Mesenchymal stem cell (in vitro differentiated cells and primary cell): ENCODE measurements around the gene TENM3.

ENCODE experiments used
- DNase-seq: peaks from one replicate; pipeline ENCODE4 v3.0.0-alpha.2; 2013
- H2AFZ ChIP-seq: one replicate; pipeline ENCODE4 v1.6.1; 2013; ENCODE audit warnings: low read depth, mild to moderate bottlenecking, control low read depth, inconsistent platforms, low read length, moderate library complexity
- H2AK5ac ChIP-seq: 2 replicates; pipeline ENCODE4 v1.6.1; 2013; ENCODE audit warnings: low read length, moderate library complexity, mild to moderate bottlenecking, inconsistent platforms; ENCODE audit not compliant: severe bottlenecking
- H2BK120ac ChIP-seq: one replicate; pipeline ENCODE4 v1.6.1; 2013; ENCODE audit warnings: low read depth, mild to moderate bottlenecking, inconsistent platforms, low read length, moderate library complexity
- H2BK12ac ChIP-seq, 2 experiments: one replicate each; pipeline ENCODE4 v1.6.1; 2013; ENCODE audit warnings: inconsistent platforms in 2 of 2, low read length in 2 of 2, mild to moderate bottlenecking in 2 of 2, moderate library complexity in 2 of 2, control low read depth in 1 of 2
- H2BK15ac ChIP-seq: one replicate; pipeline ENCODE4 v1.6.1; 2013; ENCODE audit warnings: mild to moderate bottlenecking, low read depth, inconsistent platforms; ENCODE audit not compliant: poor library complexity, severe bottlenecking
- H2BK5ac ChIP-seq: 2 replicates; pipeline ENCODE4 v1.6.1; 2013; ENCODE audit warnings: low read depth, mild to moderate bottlenecking, low read length, control low read depth, inconsistent platforms; ENCODE audit not compliant: poor library complexity, severe bottlenecking
- H3K14ac ChIP-seq, 2 experiments: one replicate each; pipeline ENCODE4 v1.6.1; 2013; ENCODE audit warnings: inconsistent platforms in 2 of 2, low read length in 2 of 2, control low read depth in 1 of 2, mild to moderate bottlenecking in 1 of 2, moderate library complexity in 1 of 2
- H3K18ac ChIP-seq, 2 experiments: one replicate each; pipeline ENCODE4 v1.6.1; 2013; ENCODE audit warnings: inconsistent platforms in 2 of 2, low read length in 2 of 2, control low read depth in 1 of 2, low read depth in 1 of 2, mild to moderate bottlenecking in 1 of 2
- H3K23ac ChIP-seq, 2 experiments: one replicate each; pipeline ENCODE4 v1.6.1; 2013; ENCODE audit warnings: inconsistent platforms in 2 of 2, low read length in 2 of 2, mild to moderate bottlenecking in 2 of 2, moderate library complexity in 2 of 2, control low read depth in 1 of 2
- H3K27ac ChIP-seq: 2 replicates; pipeline ENCODE4 v1.5.1; 2013; ENCODE audit warnings: mild to moderate bottlenecking, moderate library complexity, low read length, control low read depth, inconsistent platforms; ENCODE audit not compliant: poor library complexity, severe bottlenecking
- H3K27me3 ChIP-seq, 2 experiments: 2 replicates each; pipeline versions ENCODE4 v1.6.1 to v1.7.0; 2013; ENCODE audit warnings: low read length in 2 of 2, mild to moderate bottlenecking in 2 of 2, moderate library complexity in 2 of 2, control low read depth in 1 of 2, inconsistent platforms in 1 of 2; ENCODE audit not compliant: control insufficient read depth in 1 of 2, insufficient read depth in 1 of 2
- H3K36me3 ChIP-seq, 2 experiments: 2 replicates each; pipeline versions ENCODE4 v1.6.1 to v1.7.0; 2013; ENCODE audit warnings: low read length in 2 of 2, control low read depth in 1 of 2, inconsistent platforms in 1 of 2, low read depth in 1 of 2, mild to moderate bottlenecking in 1 of 2; ENCODE audit not compliant: insufficient read depth in 2 of 2, control insufficient read depth in 1 of 2
- H3K4ac ChIP-seq, 2 experiments: one replicate each; pipeline ENCODE4 v1.6.1; 2013; ENCODE audit warnings: inconsistent platforms in 2 of 2, low read length in 2 of 2, mild to moderate bottlenecking in 2 of 2, moderate library complexity in 2 of 2, control low read depth in 1 of 2, low read depth in 1 of 2
- H3K4me1 ChIP-seq: 2 replicates; pipeline ENCODE4 v1.6.1; 2013; ENCODE audit warnings: low read depth, low read length, control low read depth; ENCODE audit not compliant: control insufficient read depth, insufficient read depth
- H3K4me2 ChIP-seq: 2 replicates; pipeline ENCODE4 v1.6.1; 2013; ENCODE audit warnings: low read length, mild to moderate bottlenecking, inconsistent platforms; ENCODE audit not compliant: poor library complexity, severe bottlenecking
- H3K4me3 ChIP-seq, 2 experiments: 2 replicates each; pipeline versions ENCODE4 v1.5.1 to v1.7.0; 2013; ENCODE audit warnings: low read length in 2 of 2, mild to moderate bottlenecking in 2 of 2, control low read depth in 1 of 2, low read depth in 1 of 2; ENCODE audit not compliant: insufficient read depth in 1 of 2
- H3K79me1 ChIP-seq: replicated peaks from 2 replicates; pipeline ENCODE4 v1.6.1; 2013; ENCODE audit warnings: mild to moderate bottlenecking, control low read depth, low read length, inconsistent platforms; ENCODE audit not compliant: poor library complexity, severe bottlenecking
- H3K9ac ChIP-seq: 2 replicates; pipeline ENCODE4 v1.7.0; 2013; ENCODE audit warnings: mild to moderate bottlenecking, low read length, moderate library complexity
- H3K9me3 ChIP-seq: 2 replicates; pipeline ENCODE4 v1.7.0; 2013; ENCODE audit warnings: mild to moderate bottlenecking, low read length; ENCODE audit not compliant: control insufficient read depth
- H4K8ac ChIP-seq: one replicate; pipeline ENCODE4 v1.6.1; 2013; ENCODE audit warnings: inconsistent platforms, mild to moderate bottlenecking, low read length, moderate library complexity
- H4K91ac ChIP-seq: one replicate; pipeline ENCODE4 v1.6.1; 2013; ENCODE audit warnings: mild to moderate bottlenecking, low read length, inconsistent platforms
- WGBS: methylation state at CpG from one replicate; pipeline ENCODE4 v1.1.7; 2013; ENCODE audit warnings: mixed read lengths; 5-methylcytosine and 5-hydroxymethylcytosine counted together

The TENM3 gene

DNA sequence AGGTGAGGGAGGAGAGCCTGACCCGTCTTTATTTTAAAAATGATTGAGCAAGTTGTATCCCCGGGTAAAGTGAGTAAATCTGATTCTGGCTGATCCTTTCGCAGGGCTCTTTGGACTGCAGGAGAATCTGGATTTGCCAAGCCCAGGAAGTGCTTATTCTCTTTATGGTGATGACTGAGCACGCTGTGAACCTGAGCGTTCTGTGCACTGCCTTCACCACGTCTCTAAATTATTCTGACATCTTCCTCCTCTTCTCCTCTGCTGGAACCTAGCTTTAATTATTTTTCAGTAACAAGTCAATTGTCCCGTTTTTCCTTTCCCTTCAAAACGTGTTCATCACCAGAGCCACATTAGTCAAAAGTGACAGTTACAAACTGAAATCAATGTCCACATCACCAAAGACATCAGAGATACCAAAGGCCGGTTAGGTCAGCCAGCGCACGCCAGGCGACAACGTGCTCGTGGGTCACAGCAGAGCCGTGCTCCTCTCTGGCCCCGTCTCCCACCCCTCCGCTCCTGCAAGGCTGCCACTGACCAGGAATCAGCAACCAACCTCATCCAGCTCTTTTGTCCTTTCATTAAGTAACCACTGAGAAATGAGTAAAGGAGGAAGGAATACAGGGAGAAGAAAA lies 599.7 kb downstream of the TENM3 start:
- H2AFZ ChIP-seq = no peak overlapping the region
- H3K27ac ChIP-seq = no peak overlapping the region
- peaks cover 6 to 12% of the 10 kb centered on the region in 2 experiments for H3K27me3 ChIP-seq
- no peak overlapping the region for H2BK15ac ChIP-seq
- no peaks in the 10 kb centered on the region for H3K4me1 ChIP-seq
- no peaks in the 10 kb centered on the region for H3K79me1 ChIP-seq
- H3K4me3 ChIP-seq = no peak overlapping the region
- DNase-seq = no peak
- no peak overlapping the region for H3K4ac ChIP-seq
- H3K23ac ChIP-seq = no peak overlapping the region
- H2BK12ac ChIP-seq = no peak overlapping the region
- H4K8ac ChIP-seq = no peak overlapping the region
- no peak overlapping the region for H2BK120ac ChIP-seq
- no peak overlapping the region for H3K4me2 ChIP-seq
- no peak overlapping the region for H3K9ac ChIP-seq
- no peak overlapping the region for H4K91ac ChIP-seq
- H2BK5ac ChIP-seq = no peak overlapping the region
- H3K36me3 ChIP-seq = no peaks in the 10 kb centered on the region
- H3K9me3 ChIP-seq = no peaks in the 10 kb centered on the region
- no peak overlapping the region for H3K18ac ChIP-seq
- H2AK5ac ChIP-seq = no peak overlapping the region
- no peak overlapping the region for H3K14ac ChIP-seq
- WGBS = 83% methylated on average over 14 of the region's 17 CpGs

DNA sequence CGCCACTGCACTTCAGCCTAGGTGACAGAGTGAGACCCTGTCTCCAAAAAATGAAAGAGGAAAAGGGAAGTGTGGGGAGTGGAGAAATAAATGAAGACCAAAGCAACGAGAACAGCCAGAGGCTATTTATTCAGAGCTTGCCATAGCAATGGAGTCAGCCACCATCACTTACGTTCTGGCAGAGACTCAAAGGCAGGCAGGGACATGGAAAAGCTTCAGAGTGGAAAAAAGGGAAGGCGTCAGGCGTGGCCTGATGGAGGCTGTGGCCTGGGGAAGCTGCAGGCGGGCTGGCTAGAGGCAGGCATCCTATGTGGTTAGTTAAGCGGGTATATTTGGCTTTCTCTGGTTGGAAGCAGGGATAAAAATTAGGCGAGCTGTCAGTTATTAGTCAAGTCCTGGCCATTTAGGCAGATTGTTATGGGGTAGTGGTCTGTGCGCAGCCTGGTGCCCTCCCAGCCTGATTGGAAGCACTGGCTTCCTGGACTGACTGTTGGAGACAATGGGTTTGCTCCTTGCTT lies 600.7 kb downstream of the TENM3 start:
- no peak overlapping the region for H4K8ac ChIP-seq
- no peak overlapping the region for H3K4me3 ChIP-seq
- H3K4ac ChIP-seq = no peak overlapping the region
- no peaks in the 10 kb centered on the region for H3K9me3 ChIP-seq
- H3K4me2 ChIP-seq = no peak overlapping the region
- H4K91ac ChIP-seq = no peak overlapping the region
- no peaks in the 10 kb centered on the region for H3K4me1 ChIP-seq
- no peak overlapping the region for H3K27ac ChIP-seq
- H3K27me3 ChIP-seq = peaks cover 6 to 12% of the 10 kb centered on the region in 2 experiments
- no peak overlapping the region for H3K14ac ChIP-seq
- no peak overlapping the region for H2BK12ac ChIP-seq
- DNase-seq = no peak
- H3K23ac ChIP-seq = no peak overlapping the region
- no peak overlapping the region for H2AK5ac ChIP-seq
- no peaks in the 10 kb centered on the region for H3K36me3 ChIP-seq
- no peak overlapping the region for H2BK5ac ChIP-seq
- H3K79me1 ChIP-seq = no peaks in the 10 kb centered on the region
- 90% methylated on average over 9 of the region's 9 CpGs for WGBS
- no peak overlapping the region for H2BK120ac ChIP-seq
- no peak overlapping the region for H2AFZ ChIP-seq
- H3K18ac ChIP-seq = no peak overlapping the region
- H3K9ac ChIP-seq = no peak overlapping the region
- no peak overlapping the region for H2BK15ac ChIP-seq

DNA sequence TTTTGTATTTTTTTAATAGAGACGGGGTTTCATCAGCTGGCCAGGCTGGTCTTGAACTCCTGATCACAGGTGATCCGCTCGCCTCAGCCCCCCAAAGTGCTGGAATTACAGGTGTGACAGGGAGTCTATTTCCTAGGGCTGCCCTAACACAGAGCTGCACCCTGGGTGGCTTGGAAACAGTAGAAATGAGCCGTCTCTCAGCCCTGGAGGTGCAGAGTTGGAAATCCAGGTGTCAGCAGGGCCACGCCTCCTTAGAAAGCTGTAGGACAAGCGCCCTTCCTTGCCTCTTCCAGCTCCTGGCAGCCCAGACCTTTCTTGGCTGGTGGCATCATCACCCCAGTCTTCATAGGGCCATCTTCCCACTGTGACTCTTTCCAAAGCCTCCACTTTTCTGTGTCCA lies 602.4 kb downstream of the TENM3 start:
- Histone ChIP-seq H2BK12ac (no peak overlapping the region), H3K4me3 (no peak overlapping the region)

DNA sequence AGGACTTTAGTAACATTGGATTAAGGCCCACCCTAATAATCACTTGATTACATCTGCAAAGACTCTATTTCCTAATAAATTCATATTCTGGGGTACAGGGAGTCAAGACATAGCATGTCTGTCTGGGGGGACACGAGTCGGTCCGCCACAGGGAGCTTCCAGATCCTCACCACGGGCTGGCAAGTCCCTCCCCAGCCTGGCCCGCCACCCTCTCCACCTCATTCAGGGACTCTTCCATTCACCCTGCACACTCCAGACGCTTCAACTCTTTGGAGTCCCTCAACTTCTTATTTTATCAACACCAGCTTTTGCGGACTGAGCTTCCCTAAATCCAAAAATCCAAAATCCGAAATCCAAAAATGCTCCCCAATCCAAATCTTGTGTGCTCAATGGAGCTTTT lies 602.8 kb downstream of the TENM3 start:
- no peak overlapping the region for H4K91ac ChIP-seq
- no peak overlapping the region for H3K14ac ChIP-seq
- no peaks in the 10 kb centered on the region for H3K4me1 ChIP-seq
- H3K27me3 ChIP-seq = peaks cover 6 to 12% of the 10 kb centered on the region in 2 experiments
- no peak overlapping the region for H2BK5ac ChIP-seq
- no peaks in the 10 kb centered on the region for H3K79me1 ChIP-seq
- H2BK12ac ChIP-seq = no peak overlapping the region
- WGBS = 87% methylated on average over 8 of the region's 8 CpGs
- DNase-seq = no peak
- H3K27ac ChIP-seq = no peak overlapping the region
- H3K4me3 ChIP-seq = no peak overlapping the region
- no peaks in the 10 kb centered on the region for H3K9me3 ChIP-seq
- H3K9ac ChIP-seq = no peak overlapping the region
- H2BK120ac ChIP-seq = no peak overlapping the region
- no peak overlapping the region for H3K4me2 ChIP-seq
- H2BK15ac ChIP-seq = no peak overlapping the region
- H3K4ac ChIP-seq = no peak overlapping the region
- no peaks in the 10 kb centered on the region for H3K36me3 ChIP-seq
- no peak overlapping the region for H4K8ac ChIP-seq
- no peak overlapping the region for H2AK5ac ChIP-seq
- no peak overlapping the region for H3K23ac ChIP-seq
- H3K18ac ChIP-seq = no peak overlapping the region
- H2AFZ ChIP-seq = no peak overlapping the region

More for the DNA sequence above, 602.4 kb downstream of the TENM3 start:
- Histone ChIP-seq H3K79me1 (no peaks in the 10 kb centered on the region), H3K27me3 (peaks cover 6 to 12% of the 10 kb centered on the region in 2 experiments), H3K14ac (no peak overlapping the region), H3K18ac (no peak overlapping the region), H3K4me1 (no peaks in the 10 kb centered on the region), H2BK120ac (no peak overlapping the region), H3K4ac (no peak overlapping the region), H3K9ac (no peak overlapping the region), H2AFZ (no peak overlapping the region), H2BK5ac (no peak overlapping the region), H3K36me3 (no peaks in the 10 kb centered on the region), H3K23ac (no peak overlapping the region), H2BK15ac (no peak overlapping the region), H4K8ac (no peak overlapping the region), H3K9me3 (no peaks in the 10 kb centered on the region), H4K91ac (no peak overlapping the region), H2AK5ac (no peak overlapping the region), H3K27ac (no peak overlapping the region), H3K4me2 (no peak overlapping the region)
- 79% methylated on average over 6 of the region's 6 CpGs for WGBS
- no peak for DNase-seq
